Small intestine (tissue), 7 donors: ENCODE results near the gene ACTN2. TPM values are rescaled to one million over a fixed set of nuclear protein-coding genes. Genes with fewer than 3 reads are reported as not detected.
A peak's percentile ranks its signal among the peaks of the same experiment; 100 is the strongest.

Source experiments
- DNase-seq, 2 donors: peaks; one replicate each; pipeline versions ENCODE4 v3.0.0 to v3.0.0-alpha.2; 2013
- FAIRE-seq: peaks from 2 replicates; lab custom pipeline; 2012; peaks lifted over from hg19 to GRCh38; lab: Jason Lieb, UNC
- H3K27ac ChIP-seq, 3 donors: one replicate each; pipeline ENCODE4 v1.5.1; 2013; ENCODE audit warnings: low read length in 2 of 3, mild to moderate bottlenecking in 2 of 3, control low read depth in 1 of 3, inconsistent platforms in 1 of 3, low read depth in 1 of 3, moderate library complexity in 1 of 3
- H3K27me3 ChIP-seq, 3 donors: one replicate each; pipeline ENCODE4 v1.6.1; 2013; ENCODE audit warnings: low read length in 3 of 3, inconsistent platforms in 1 of 3; ENCODE audit not compliant: control insufficient read depth in 3 of 3, insufficient read depth in 3 of 3
- H3K36me3 ChIP-seq, 3 donors: one replicate each; pipeline ENCODE4 v1.6.1; 2013; ENCODE audit warnings: low read length in 3 of 3, inconsistent platforms in 1 of 3, low read depth in 1 of 3, mild to moderate bottlenecking in 1 of 3, moderate library complexity in 1 of 3; ENCODE audit not compliant: control insufficient read depth in 3 of 3, insufficient read depth in 2 of 3
- H3K4me1 ChIP-seq, 3 donors: one replicate each; pipeline ENCODE4 v1.6.1; 2013; ENCODE audit warnings: low read length in 2 of 3, inconsistent platforms in 1 of 3, low read depth in 1 of 3, mild to moderate bottlenecking in 1 of 3, moderate library complexity in 1 of 3; ENCODE audit not compliant: control insufficient read depth in 3 of 3, insufficient read depth in 2 of 3
- H3K4me3 ChIP-seq, 3 donors: one replicate each; pipeline ENCODE4 v1.5.1; 2013; ENCODE audit warnings: low read length in 3 of 3, control low read depth in 1 of 3, inconsistent platforms in 1 of 3, low read depth in 1 of 3, mild to moderate bottlenecking in 1 of 3, moderate library complexity in 1 of 3
- H3K9me3 ChIP-seq, 2 donors: one replicate each; pipeline ENCODE4 v1.6.1; 2013; ENCODE audit warnings: low read depth in 1 of 2, low read length in 1 of 2; ENCODE audit not compliant: control insufficient read depth in 2 of 2, insufficient read depth in 1 of 2
- WGBS, 3 donors: extraction: QIAGEN DNeasy Blood & Tissue Kit; methylation state at CpG; one replicate each; pipeline ENCODE4 v1.1.7; 2013; 5-methylcytosine and 5-hydroxymethylcytosine counted together
- polyA plus RNA-seq, 4 donors: library from polyadenylated mRNA; stranded (reverse) in 3 of 4; unstranded in 1 of 4; fragments of 200-250 nt in 3 of 4; fragments of 120-200 nt in 1 of 4; gene quantifications; one replicate each; pipeline versions ENCODE4 v1.2.1 to v1.2.3, GENCODE V29; 2013
- donor health status: healthy with polysubstance abuse.
- donor health status: control.
- donor health status: control.
- donor health status: Bipolar disorder and iron deficiency.
- donor health status: healthy.

Gene ACTN2
- polyA plus RNA-seq, 4 donors = 0.19 to 12.2 (median 2.9) TPM

DNA sequence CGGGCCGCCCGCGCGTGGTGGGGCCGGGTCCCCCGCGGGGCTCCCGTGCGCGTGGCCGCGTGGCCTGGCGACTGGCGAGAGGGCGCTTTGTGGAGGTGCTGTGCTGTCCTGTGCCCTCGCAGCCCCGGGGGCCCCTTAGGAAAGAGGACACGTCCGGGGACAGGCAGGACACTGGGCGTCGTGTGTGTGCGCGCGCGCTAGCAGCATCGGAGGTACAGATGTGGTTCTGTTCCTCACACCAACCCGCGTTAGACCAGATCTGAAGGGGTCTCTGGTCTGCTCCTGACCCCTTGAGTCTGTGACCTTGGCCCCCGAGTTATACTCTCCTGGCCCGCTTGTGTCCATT, 489 bp downstream of the ACTN2 start:
- peak in 1 of 2 donors; percentile 6 for DNase-seq
- Histone ChIP-seq H3K27me3 (peaks cover 0 to 33% (median 0%) of the 10 kb centered on the region in 3 donors), H3K4me1 (peaks cover 0 to 8% (median 5%) of the 10 kb centered on the region in 3 donors), H3K4me3 (peak overlapping the region; percentile 13 to 34 (median 24)), H3K36me3 (no peaks in the 10 kb centered on the region), H3K9me3 (peaks cover 0 to 14% of the 10 kb centered on the region in 2 donors), H3K27ac (no peak overlapping the region)
- no peak for FAIRE-seq
- 13 to 26% (median 21%) methylated on average over 27 to 31 of the region's 31 CpGs for WGBS, 3 donors

DNA sequence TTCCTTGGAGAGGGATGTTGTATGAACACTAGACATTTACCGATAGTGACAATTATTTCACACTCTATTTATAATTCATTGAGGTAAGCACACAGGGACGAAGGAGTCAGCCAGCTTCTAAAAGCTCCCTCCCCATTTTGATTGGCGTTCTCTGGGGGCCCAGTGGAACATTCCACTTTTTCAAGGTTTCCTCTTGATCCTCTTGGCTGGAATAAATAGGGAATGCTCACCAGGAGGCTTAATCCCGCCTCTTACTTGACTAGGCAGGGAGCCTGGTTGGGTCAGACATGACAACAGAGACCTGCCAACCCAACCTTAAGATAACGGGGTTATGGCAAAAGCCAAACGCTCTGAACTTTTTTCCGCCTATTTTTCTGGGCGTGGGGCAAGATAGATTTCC, 974 bp downstream of the ACTN2 start:
- Histone ChIP-seq H3K9me3 (peaks cover 0 to 14% of the 10 kb centered on the region in 2 donors), H3K36me3 (no peaks in the 10 kb centered on the region), H3K4me3 (no peak overlapping the region), H3K27ac (no peak overlapping the region), H3K27me3 (peaks cover 0 to 34% (median 0%) of the 10 kb centered on the region in 3 donors), H3K4me1 (peaks cover 0 to 8% (median 5%) of the 10 kb centered on the region in 3 donors)
- WGBS, 3 donors = 58 to 66% (median 60%) methylated on average over 8 of the region's 8 CpGs
- FAIRE-seq = no peak
- DNase-seq = no peak

GRCh38 chr1:236688705-236689104, 2.4 kb downstream of the ACTN2 start:
- H3K27me3 ChIP-seq = peaks cover 0 to 37% (median 0%) of the 10 kb centered on the region in 3 donors
- no peak overlapping the region for H3K27ac ChIP-seq
- DNase-seq (no peak), FAIRE-seq (no peak)
- H3K4me3 ChIP-seq = no peak overlapping the region
- WGBS, 3 donors = 81 to 87% (median 87%) methylated on average over 4 of the region's 4 CpGs
- H3K9me3 ChIP-seq = peaks cover 0 to 14% of the 10 kb centered on the region in 2 donors
- H3K36me3 ChIP-seq = no peaks in the 10 kb centered on the region
- peaks cover 0 to 8% (median 5%) of the 10 kb centered on the region in 3 donors for H3K4me1 ChIP-seq

GRCh38 chr1:236689713-236690569, 3.6 kb downstream of the ACTN2 start:
- Histone ChIP-seq H3K36me3 (no peaks in the 10 kb centered on the region), H3K27ac (no peak overlapping the region), H3K27me3 (peaks cover 0 to 37% (median 2%) of the 10 kb centered on the region in 3 donors), H3K4me3 (no peak overlapping the region), H3K4me1 (peaks cover 0 to 8% (median 5%) of the 10 kb centered on the region in 3 donors), H3K9me3 (peaks cover 0 to 14% of the 10 kb centered on the region in 2 donors)
- no peak for FAIRE-seq
- no peak for DNase-seq
- 72 to 86% (median 83%) methylated on average over 11 of the region's 11 CpGs for WGBS, 3 donors

DNA sequence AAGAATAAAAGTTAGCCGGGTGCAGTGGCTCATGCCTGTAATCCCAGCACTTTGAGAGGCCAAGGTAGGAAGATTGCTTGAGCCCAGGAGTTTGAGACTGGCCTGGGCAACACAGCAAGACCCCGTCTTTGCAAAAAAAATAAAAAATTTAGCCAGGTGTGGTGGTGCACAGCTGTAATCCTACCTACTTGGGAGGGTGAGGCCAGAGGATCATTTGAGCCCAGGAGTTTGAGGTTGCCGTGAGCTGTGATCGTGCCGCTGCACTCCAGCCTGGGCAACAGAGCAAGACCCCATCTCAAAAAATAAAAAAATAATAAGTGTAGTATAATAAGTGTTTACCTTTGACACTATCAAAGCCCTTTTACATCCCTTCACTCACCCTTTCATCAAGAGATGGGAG, 5.0 kb downstream of the ACTN2 start:
- Histone ChIP-seq H3K9me3 (peaks cover 0 to 4% of the 10 kb centered on the region in 2 donors), H3K36me3 (no peaks in the 10 kb centered on the region), H3K4me1 (peaks cover 0 to 8% (median 5%) of the 10 kb centered on the region in 3 donors), H3K27ac (no peak overlapping the region), H3K4me3 (no peak overlapping the region), H3K27me3 (peaks cover 0 to 32% (median 2%) of the 10 kb centered on the region in 3 donors)
- FAIRE-seq = no peak
- DNase-seq = no peak
- 83 to 92% (median 87%) methylated on average over 5 of the region's 5 CpGs for WGBS, 3 donors

DNA sequence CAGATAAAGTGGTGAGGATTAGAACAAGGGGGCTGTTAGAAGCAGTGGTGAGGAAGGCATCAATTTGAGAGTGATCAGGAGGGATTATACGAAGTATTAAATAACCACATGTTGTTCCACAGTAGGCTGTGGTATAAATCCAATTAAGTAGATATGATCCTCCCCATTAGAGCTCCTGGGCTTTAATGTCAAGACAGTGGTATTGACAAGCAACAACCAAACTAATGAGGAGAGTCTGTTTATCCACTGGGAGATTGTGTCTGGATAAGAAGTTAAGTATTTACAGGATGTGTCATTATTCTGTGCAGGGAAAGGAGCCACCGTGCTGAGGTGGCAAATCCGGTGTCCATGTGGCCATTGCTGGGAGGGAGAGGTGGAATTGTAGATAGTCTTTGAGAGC, 5.8 kb downstream of the ACTN2 start:
- no peaks in the 10 kb centered on the region for H3K9me3 ChIP-seq
- no peaks in the 10 kb centered on the region for H3K36me3 ChIP-seq
- peaks cover 0 to 25% (median 2%) of the 10 kb centered on the region in 3 donors for H3K27me3 ChIP-seq
- 42 to 53% (median 48%) methylated on average over 3 of the region's 3 CpGs for WGBS, 3 donors
- no peak overlapping the region for H3K27ac ChIP-seq
- peaks cover 0 to 4% (median 0%) of the 10 kb centered on the region in 3 donors for H3K4me1 ChIP-seq
- no peak overlapping the region for H3K4me3 ChIP-seq
- DNase-seq = no peak
- FAIRE-seq = no peak

- FAIRE-seq (no peak), DNase-seq (no peak)
- H3K27ac ChIP-seq = no peak overlapping the region
- 86 to 89% (median 89%) methylated on average over 10 of the region's 10 CpGs for WGBS, 3 donors
- H3K9me3 ChIP-seq = no peaks in the 10 kb centered on the region
- no peaks in the 10 kb centered on the region for H3K36me3 ChIP-seq
- H3K27me3 ChIP-seq = peaks cover 0 to 19% (median 2%) of the 10 kb centered on the region in 3 donors
- H3K4me1 ChIP-seq = no peaks in the 10 kb centered on the region
- no peak overlapping the region for H3K4me3 ChIP-seq
These were observed 6.4 kb downstream of the ACTN2 start for GRCh38 chr1:236692742-236693141.

DNA sequence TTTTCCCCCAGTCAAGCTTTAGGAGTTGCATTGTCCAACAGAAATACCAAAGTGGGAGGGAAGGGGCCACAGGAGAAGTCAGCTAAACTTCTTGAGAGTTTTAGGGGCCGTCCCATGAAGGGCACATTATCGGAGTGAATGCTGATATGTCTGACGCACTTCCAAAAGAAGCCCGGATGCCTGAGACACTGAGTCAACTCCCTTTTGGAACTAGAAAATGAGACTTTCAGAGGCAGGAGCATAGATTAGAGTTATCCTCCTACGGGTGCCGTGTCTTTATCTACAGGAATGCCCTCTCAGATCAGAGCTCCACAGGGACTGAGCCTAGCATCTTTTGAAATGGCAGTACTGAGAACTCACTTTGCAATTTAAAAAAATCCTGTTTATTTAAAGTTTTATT, 13.1 kb downstream of the ACTN2 start:
- no peak overlapping the region for H3K27ac ChIP-seq
- DNase-seq = no peak
- no peak for FAIRE-seq
- H3K4me1 ChIP-seq = no peaks in the 10 kb centered on the region
- no peak overlapping the region for H3K4me3 ChIP-seq
- H3K27me3 ChIP-seq = peaks cover 0 to 4% (median 0%) of the 10 kb centered on the region in 3 donors
- H3K9me3 ChIP-seq = no peaks in the 10 kb centered on the region
- WGBS, 3 donors = 67 to 80% (median 77%) methylated on average over 6 of the region's 6 CpGs
- H3K36me3 ChIP-seq = no peaks in the 10 kb centered on the region
